Thoracic aorta (tissue), 2 donors: ENCODE data around the gene TPM2. TPM values are rescaled to one million over a fixed set of nuclear protein-coding genes. Genes with fewer than 3 reads are reported as not detected.
A peak's percentile ranks its signal among the peaks of the same experiment; 100 is the strongest.

ENCODE experiments used
- ATAC-seq: fragments of 150-250 bp; one replicate; pipeline ENCODE4 v1.8.0; 2017; ENCODE audit warnings: low read depth; ENCODE audit not compliant: insufficient number of reproducible peaks, low FRiP score
- DNase-seq: peaks from one replicate; pipeline ENCODE4 v3.0.0-alpha.2; 2020; ENCODE audit warnings: low spot score
- H3K27ac ChIP-seq, 2 donors: fragments of 200-600 bp; sonication (generic); 1 replicate in 1 of 2; 2 replicates in 1 of 2; pipeline ENCODE4 v1.5.1; 2016; ENCODE audit warnings: mild to moderate bottlenecking in 2 of 2, moderate library complexity in 2 of 2
- H3K27me3 ChIP-seq: fragments of 200-600 bp; sonication (generic); replicated peaks from 2 replicates; pipeline ENCODE4 v1.6.0; 2016; ENCODE audit warnings: mild to moderate bottlenecking; ENCODE audit not compliant: insufficient read depth
- H3K36me3 ChIP-seq: fragments of 200-600 bp; sonication (generic); one replicate; pipeline ENCODE4 v1.5.1; 2016
- H3K4me1 ChIP-seq, 2 donors: fragments of 200-600 bp; sonication (generic); 1 replicate in 1 of 2; 2 replicates in 1 of 2; pipeline versions ENCODE4 v1.5.1 to v1.6.0; 2016; ENCODE audit warnings: low read depth in 2 of 2, mild to moderate bottlenecking in 1 of 2; ENCODE audit not compliant: control insufficient read depth in 1 of 2
- H3K4me3 ChIP-seq: fragments of 200-600 bp; sonication (generic); 2 replicates; pipeline ENCODE4 v1.5.1; 2016; ENCODE audit warnings: mild to moderate bottlenecking
- H3K9me3 ChIP-seq: fragments of 200-600 bp; sonication (generic); 2 replicates; pipeline ENCODE4 v1.5.1; 2016
- CTCF ChIP-seq: fragments of 200-600 bp; sonication (generic); IDR thresholded peaks from one replicate; pipeline ENCODE4 v1.5.1; 2019; ENCODE audit warnings: antibody characterized with exemption
- total RNA-seq, 2 donors: library from RNA; depleted of rRNA; stranded (reverse); fragments of >200 nt; gene quantifications; one replicate each; pipeline versions ENCODE4 v1.1.0 to v1.2.3, GENCODE V29; 2016

The TPM2 gene
- total RNA-seq, 2 donors from 2014 or later = 4,158 to 5,700 TPM

GRCh38 chr9:35712762-35713400 is 23.2 kb upstream of the TPM2 start:
- Histone ChIP-seq H3K27me3 (no peaks in the 10 kb centered on the region), H3K27ac (peak overlapping the region; percentile 37 to 51), H3K9me3 (no peaks in the 10 kb centered on the region), H3K4me3 (no peak overlapping the region), H3K4me1 (peaks cover 0 to 13% of the 10 kb centered on the region in 2 donors), H3K36me3 (peaks cover 88% of the 10 kb centered on the region)
- DNase-seq = no peak
- ATAC-seq = no peak
- TF ChIP-seq CTCF = no peak

- DNase-seq = no peak
- Histone ChIP-seq H3K4me3 (no peak overlapping the region), H3K27ac (peak overlapping the region; percentile 37 to 51), H3K36me3 (peaks cover 88% of the 10 kb centered on the region), H3K9me3 (no peaks in the 10 kb centered on the region), H3K27me3 (no peaks in the 10 kb centered on the region), H3K4me1 (peaks cover 0 to 10% of the 10 kb centered on the region in 2 donors)
- TF ChIP-seq CTCF = no peak
- no peak for ATAC-seq
Observed at GRCh38 chr9:35711501-35712428, 22.0 kb upstream of the TPM2 start.

GRCh38 chr9:35710818-35711500 is 21.2 kb upstream of the TPM2 start:
- Histone ChIP-seq H3K27ac (peak overlapping the region; percentile 10 to 19), H3K27me3 (no peaks in the 10 kb centered on the region), H3K4me3 (no peak overlapping the region), H3K36me3 (peaks cover 91% of the 10 kb centered on the region), H3K9me3 (no peaks in the 10 kb centered on the region), H3K4me1 (peaks cover 0 to 2% of the 10 kb centered on the region in 2 donors)
- DNase-seq = no peak
- no peak for TF ChIP-seq CTCF
- ATAC-seq = no peak

GRCh38 chr9:35708146-35708545 is 18.4 kb upstream of the TPM2 start:
- no peaks in the 10 kb centered on the region for H3K27me3 ChIP-seq
- TF ChIP-seq CTCF = no peak
- peaks cover 92% of the 10 kb centered on the region for H3K36me3 ChIP-seq
- ATAC-seq = no peak
- no peak for DNase-seq
- H3K9me3 ChIP-seq = no peaks in the 10 kb centered on the region
- peak overlapping the region; percentile 34 to 42 for H3K27ac ChIP-seq
- no peaks in the 10 kb centered on the region for H3K4me1 ChIP-seq
- H3K4me3 ChIP-seq = no peak overlapping the region

GRCh38 chr9:35706951-35707350 is 17.2 kb upstream of the TPM2 start:
- peak overlapping the region; percentile 34 to 42 for H3K27ac ChIP-seq
- H3K4me1 ChIP-seq = no peaks in the 10 kb centered on the region
- no peak for ATAC-seq
- H3K36me3 ChIP-seq = peaks cover 92% of the 10 kb centered on the region
- DNase-seq = no peak
- no peaks in the 10 kb centered on the region for H3K9me3 ChIP-seq
- TF ChIP-seq CTCF = no peak
- no peak overlapping the region for H3K4me3 ChIP-seq
- H3K27me3 ChIP-seq = no peaks in the 10 kb centered on the region
